ENCODE measurements around the gene THADA. TPM values are rescaled to one million over a fixed set of nuclear protein-coding genes. Genes with fewer than 3 reads are reported as not detected.
"Not testable (repeated sequence)": the region's sequence is repeated elsewhere in the genome, so short reads cannot be mapped to it uniquely, and the experiment has no call there.

THADA gene
- total RNA-seq, 1 donor from 2014 or later = 43.3 TPM

GRCh38 chr2:43462866-43463641 lies 132.8 kb downstream of the THADA start:
- peak; percentile 86 for DNase-seq (ENCODE audit: low read depth)

GRCh38 chr2:43461453-43462073 lies 134.3 kb downstream of the THADA start:
- DNase-seq (ENCODE audit: low read depth) = no peak

GRCh38 chr2:43460611-43461365 lies 135.1 kb downstream of the THADA start:
- no peak for DNase-seq (ENCODE audit: low read depth)

GRCh38 chr2:43460174-43460546 lies 135.7 kb downstream of the THADA start:
- DNase-seq (ENCODE audit: low read depth) = no peak

- peak; percentile 63 for DNase-seq (ENCODE audit: low read depth)
These were observed 136.2 kb downstream of the THADA start for GRCh38 chr2:43459446-43460173.

GRCh38 chr2:43458014-43458628 lies 137.7 kb downstream of the THADA start:
- DNase-seq (ENCODE audit: low read depth) = peak; percentile 57

GRCh38 chr2:43455731-43456642 lies 139.9 kb downstream of the THADA start:
- peak; percentile 95 for DNase-seq (ENCODE audit: low read depth)

- no peak for DNase-seq (ENCODE audit: low read depth)
These were observed 140.5 kb downstream of the THADA start for GRCh38 chr2:43455296-43455695.

GRCh38 chr2:43454791-43455190 lies 141.0 kb downstream of the THADA start:
- no peak for DNase-seq (ENCODE audit: low read depth)

- peak; percentile 79 for DNase-seq (ENCODE audit: low read depth)
These were observed 142.4 kb downstream of the THADA start for GRCh38 chr2:43453179-43454170.

GRCh38 chr2:43452318-43452731 lies 143.5 kb downstream of the THADA start:
- DNase-seq (ENCODE audit: low read depth) = no peak

GRCh38 chr2:43450617-43451016 lies 145.2 kb downstream of the THADA start:
- no peak for DNase-seq (ENCODE audit: low read depth)

- DNase-seq (ENCODE audit: low read depth) = no peak
These were observed 147.1 kb downstream of the THADA start for GRCh38 chr2:43448822-43449110.

GRCh38 chr2:43448011-43448821 lies 147.6 kb downstream of the THADA start:
- no peak for DNase-seq (ENCODE audit: low read depth)

- DNase-seq (ENCODE audit: low read depth) = not testable (repeated sequence)
These were observed 149.1 kb downstream of the THADA start for GRCh38 chr2:43446755-43447154.

- no peak for DNase-seq (ENCODE audit: low read depth)
These were observed 150.1 kb downstream of the THADA start for GRCh38 chr2:43445781-43446180.

GRCh38 chr2:43444989-43445645 lies 150.7 kb downstream of the THADA start:
- DNase-seq (ENCODE audit: low read depth) = no peak

- DNase-seq (ENCODE audit: low read depth) = peak; percentile 66
These were observed 152.6 kb downstream of the THADA start for GRCh38 chr2:43443282-43443681.
